ENCODE data around the gene ZNF483.

Gene ZNF483

DNA sequence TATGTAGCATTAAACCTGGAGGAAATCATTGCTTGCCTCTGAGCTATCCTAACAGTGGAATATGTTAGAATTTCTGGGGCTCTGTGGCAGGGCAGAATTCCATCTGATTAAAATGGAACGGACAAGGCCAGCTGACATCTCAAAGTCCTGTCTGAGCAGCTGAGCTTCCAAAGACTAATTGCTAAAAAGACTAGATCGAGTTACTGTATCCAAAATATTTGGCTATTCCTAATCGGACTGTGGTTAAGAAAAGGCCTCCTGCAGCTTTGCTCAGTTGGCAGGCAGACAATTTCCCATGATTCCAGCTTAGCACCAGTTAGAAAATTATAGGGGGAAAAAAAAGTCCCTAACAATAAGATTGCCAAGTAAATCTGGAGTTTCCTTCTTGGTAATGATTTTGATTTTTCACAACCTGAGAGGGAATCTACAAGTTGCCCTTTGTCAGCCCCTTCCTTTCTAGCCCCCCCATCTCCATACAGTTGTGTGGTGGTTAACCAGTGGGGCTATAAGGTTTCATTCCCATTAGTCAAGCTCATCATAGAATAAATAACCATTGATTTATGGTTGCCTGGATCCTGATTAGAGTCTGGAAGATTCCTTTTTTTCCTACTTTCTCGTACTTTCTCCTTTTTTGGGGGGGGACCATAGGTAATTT, 48.1 kb downstream of the ZNF483 start:
- TF ChIP-seq, protein P1, sequence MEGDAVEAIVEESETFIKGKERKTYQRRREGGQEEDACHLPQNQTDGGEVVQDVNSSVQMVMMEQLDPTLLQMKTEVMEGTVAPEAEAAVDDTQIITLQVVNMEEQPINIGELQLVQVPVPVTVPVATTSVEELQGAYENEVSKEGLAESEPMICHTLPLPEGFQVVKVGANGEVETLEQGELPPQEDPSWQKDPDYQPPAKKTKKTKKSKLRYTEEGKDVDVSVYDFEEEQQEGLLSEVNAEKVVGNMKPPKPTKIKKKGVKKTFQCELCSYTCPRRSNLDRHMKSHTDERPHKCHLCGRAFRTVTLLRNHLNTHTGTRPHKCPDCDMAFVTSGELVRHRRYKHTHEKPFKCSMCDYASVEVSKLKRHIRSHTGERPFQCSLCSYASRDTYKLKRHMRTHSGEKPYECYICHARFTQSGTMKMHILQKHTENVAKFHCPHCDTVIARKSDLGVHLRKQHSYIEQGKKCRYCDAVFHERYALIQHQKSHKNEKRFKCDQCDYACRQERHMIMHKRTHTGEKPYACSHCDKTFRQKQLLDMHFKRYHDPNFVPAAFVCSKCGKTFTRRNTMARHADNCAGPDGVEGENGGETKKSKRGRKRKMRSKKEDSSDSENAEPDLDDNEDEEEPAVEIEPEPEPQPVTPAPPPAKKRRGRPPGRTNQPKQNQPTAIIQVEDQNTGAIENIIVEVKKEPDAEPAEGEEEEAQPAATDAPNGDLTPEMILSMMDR (IDR thresholded peaks at IDR 0.05; ENCODE audit: insufficient read depth, low read depth, low read length, missing control alignments): no peak
- no peak for DNase-seq (ENCODE audit: low read depth)
- H3K4me3 ChIP-seq (ENCODE audit: low read length): no peak overlapping the region

DNA sequence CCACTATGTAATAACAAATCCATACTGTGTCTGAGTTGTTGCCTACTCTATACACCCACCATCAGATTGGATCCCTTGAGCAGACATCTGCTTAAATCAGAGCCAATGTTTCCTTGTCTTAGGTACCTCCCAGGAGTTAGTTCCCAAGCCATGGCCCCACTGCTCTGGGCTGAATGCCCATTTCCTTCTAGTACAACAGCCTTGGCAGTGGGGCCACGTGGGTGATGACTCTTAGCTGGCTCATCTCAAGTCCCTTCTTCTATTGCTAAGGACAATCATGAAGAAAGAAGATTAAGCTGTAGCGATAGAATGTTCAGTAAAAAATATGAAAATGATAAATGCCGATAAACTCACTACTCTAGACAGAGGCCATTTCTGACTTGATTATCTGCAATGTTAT, 57.9 kb downstream of the ZNF483 start:
- TF ChIP-seq, protein P1 (IDR thresholded peaks at IDR 0.05; ENCODE audit: insufficient read depth, low read depth, low read length, missing control alignments): no peak
- DNase-seq (ENCODE audit: low read depth): peak; percentile 71
- no peak overlapping the region for H3K4me3 ChIP-seq (ENCODE audit: low read length)

DNA sequence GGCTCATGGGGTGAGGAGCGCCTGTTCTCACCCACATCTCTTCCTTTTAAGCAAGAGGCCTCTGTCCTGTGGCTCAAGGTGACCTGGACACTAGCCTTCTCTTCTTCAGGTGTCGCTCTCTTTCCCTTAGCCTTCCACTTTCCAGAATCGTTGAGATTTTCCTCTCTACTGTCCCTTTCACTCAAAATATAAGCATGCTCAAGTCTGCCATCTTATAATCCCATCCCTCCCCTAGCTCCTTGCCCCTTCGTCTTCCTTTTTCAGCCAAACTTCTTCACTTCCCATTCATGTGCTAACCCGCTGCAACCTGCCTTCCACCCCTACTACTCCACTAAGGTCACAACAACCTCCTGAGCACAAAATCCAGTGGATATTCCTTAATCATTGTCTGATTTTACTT, 61.4 kb downstream of the ZNF483 start:
- TF ChIP-seq, protein P1 (IDR thresholded peaks at IDR 0.05; ENCODE audit: insufficient read depth, low read depth, low read length, missing control alignments): no peak
- H3K4me3 ChIP-seq (ENCODE audit: low read length): no peak overlapping the region
- DNase-seq (ENCODE audit: low read depth): no peak

DNA sequence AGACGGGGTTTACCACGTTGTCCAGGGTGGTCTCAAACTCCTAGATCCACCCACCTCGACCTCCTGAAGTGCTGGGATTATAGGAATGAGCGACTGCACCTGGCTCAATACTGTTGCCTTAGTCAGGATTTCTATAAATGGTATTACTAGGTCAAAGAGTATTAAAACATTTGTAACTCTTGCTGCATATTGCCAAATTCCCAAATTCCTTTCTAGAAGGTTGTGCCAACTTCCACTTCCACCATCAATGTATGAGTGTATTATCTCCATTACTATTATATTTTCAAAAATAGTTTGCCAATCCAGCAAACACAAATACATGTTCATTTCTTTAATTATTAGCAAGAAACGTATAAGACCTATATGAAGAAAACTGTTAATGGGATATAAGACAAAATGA, 63.9 kb downstream of the ZNF483 start:
- DNase-seq (ENCODE audit: low read depth): no peak
- TF ChIP-seq, protein P1 (IDR thresholded peaks at IDR 0.05; ENCODE audit: insufficient read depth, low read depth, low read length, missing control alignments): no peak
- no peak overlapping the region for H3K4me3 ChIP-seq (ENCODE audit: low read length)

DNA sequence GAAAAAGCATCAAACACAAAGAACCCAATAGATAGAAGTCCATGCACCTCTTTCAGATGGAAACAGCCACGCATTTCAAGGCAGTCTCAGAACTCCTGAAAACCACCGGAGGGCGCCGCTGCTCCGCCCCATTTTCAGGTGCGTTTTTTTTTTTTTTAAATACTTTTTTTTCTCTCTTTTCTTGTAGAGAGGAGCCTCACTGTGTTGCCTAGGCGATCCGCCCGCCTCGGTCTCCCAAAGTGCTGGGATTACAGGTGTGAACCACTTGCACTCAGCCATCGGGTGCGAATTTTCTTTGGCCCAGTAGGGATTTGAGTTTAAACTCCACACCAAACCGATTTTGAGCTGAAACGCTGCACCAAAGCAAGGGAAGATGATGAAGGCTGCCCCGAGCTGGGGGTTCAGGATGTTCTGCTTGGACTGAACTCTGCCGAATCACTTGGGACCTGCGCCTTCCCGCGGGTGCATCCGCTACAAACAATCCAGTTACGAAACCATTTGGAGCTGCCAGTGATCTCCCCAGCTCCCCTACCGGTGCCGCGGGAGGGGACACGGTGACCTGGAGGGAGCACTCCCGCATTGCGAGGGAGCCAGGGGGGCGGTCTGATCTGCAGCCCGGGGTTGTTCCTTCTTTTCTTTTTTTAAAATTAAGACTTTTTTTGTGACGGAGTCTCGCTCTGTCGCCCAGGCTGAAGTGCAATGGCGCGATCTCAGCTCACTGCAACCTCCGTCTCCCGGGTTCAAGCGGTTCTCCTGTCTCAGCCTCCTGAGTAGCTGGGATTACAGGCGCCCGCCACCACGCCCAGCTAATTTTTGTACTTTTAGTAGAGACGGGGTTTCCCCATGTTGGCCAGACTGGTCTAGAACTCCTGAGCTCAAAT, 73.1 kb downstream of the ZNF483 start:
- H3K4me3 ChIP-seq (ENCODE audit: low read length): peak overlapping the region; percentile 73
- DNase-seq (ENCODE audit: low read depth): peak; percentile 81
- TF ChIP-seq, protein P1 (IDR thresholded peaks at IDR 0.05; ENCODE audit: insufficient read depth, low read depth, low read length, missing control alignments): peak; percentile 82

DNA sequence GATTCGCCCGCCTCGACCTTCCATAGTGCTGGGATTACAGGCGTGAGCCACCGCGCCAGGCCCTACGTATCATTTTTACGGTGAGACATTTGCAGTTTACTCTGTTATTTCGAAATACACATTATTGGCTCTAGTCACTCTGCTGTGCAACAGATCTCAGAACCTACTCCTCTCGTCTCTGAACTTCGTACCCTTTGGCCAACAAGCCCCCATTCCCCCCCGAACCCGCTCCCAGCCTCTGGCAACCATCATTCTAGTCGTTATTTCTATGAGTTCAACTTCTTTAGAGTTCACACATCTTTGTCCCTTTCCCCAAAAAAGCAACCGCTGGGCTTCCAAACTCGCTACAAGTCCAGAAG, 73.7 kb downstream of the ZNF483 start:
- H3K4me3 ChIP-seq (ENCODE audit: low read length): peak overlapping the region; percentile 73
- TF ChIP-seq, protein P1 (IDR thresholded peaks at IDR 0.05; ENCODE audit: insufficient read depth, low read depth, low read length, missing control alignments): no peak
- peak; percentile 73 for DNase-seq (ENCODE audit: low read depth)
